DND-41 (cell line): ENCODE results near the gene COL6A5.
"Not testable (repeated sequence)": the region's sequence is repeated elsewhere in the genome, so short reads cannot be mapped to it uniquely, and the experiment has no call there.

Source experiments
- ATAC-seq: fragments of 200-7000 bp; cut with Tn5 transposase; 3 replicates; pipeline ENCODE4 v1.9.1; 2021; ENCODE audit warnings: low read depth; ENCODE audit not compliant: insufficient read depth
- DNase-seq: peaks from one replicate; pipeline ENCODE4 v3.0.0-alpha.2; 2020
- H2AFZ ChIP-seq: 2 replicates; pipeline ENCODE4 v1.6.0; 2012; ENCODE audit warnings: low read depth, low read length
- H3K27ac ChIP-seq: 2 replicates; pipeline ENCODE4 v1.5.1; 2012; ENCODE audit warnings: low read length, inconsistent platforms
- H3K27me3 ChIP-seq: fragments of 200-600 bp; sonication (generic); 2 replicates; pipeline ENCODE4 v1.6.0; 2012; ENCODE audit warnings: low read length, mild to moderate bottlenecking, inconsistent platforms; ENCODE audit not compliant: insufficient read depth, poor library complexity
- H3K36me3 ChIP-seq: 2 replicates; pipeline ENCODE4 v1.5.1; 2012; ENCODE audit warnings: low read length, inconsistent platforms; ENCODE audit not compliant: insufficient read depth
- H3K4me1 ChIP-seq: 2 replicates; pipeline ENCODE4 v1.5.1; 2012; ENCODE audit warnings: mild to moderate bottlenecking, low read length; ENCODE audit not compliant: insufficient read depth
- H3K4me2 ChIP-seq: 2 replicates; pipeline ENCODE4 v1.6.0; 2012; ENCODE audit warnings: mild to moderate bottlenecking, moderate library complexity, low read length, inconsistent platforms; ENCODE audit not compliant: insufficient read depth
- H3K4me3 ChIP-seq, 2 experiments: fragments of 200-600 bp in 1 of 2; shearing (Covaris generic) in 1 of 2; 2 replicates each; pipeline ENCODE4 v1.5.1; 2012 to 2016; ENCODE audit warnings: inconsistent platforms in 2 of 2, low read length in 2 of 2, mild to moderate bottlenecking in 2 of 2, low read depth in 1 of 2, moderate library complexity in 1 of 2
- H3K79me2 ChIP-seq: 2 replicates; pipeline ENCODE4 v1.6.0; 2012; ENCODE audit warnings: low read length, inconsistent platforms; ENCODE audit not compliant: insufficient read depth
- H3K9ac ChIP-seq: 2 replicates; pipeline ENCODE4 v1.6.0; 2012; ENCODE audit warnings: low read depth, mild to moderate bottlenecking, inconsistent platforms, low read length, moderate library complexity
- H3K9me3 ChIP-seq: 2 replicates; pipeline ENCODE4 v1.5.1; 2012; ENCODE audit warnings: low read length, moderate library complexity, mild to moderate bottlenecking, inconsistent platforms; ENCODE audit not compliant: insufficient read depth, severe bottlenecking
- H4K20me1 ChIP-seq: 2 replicates; pipeline ENCODE4 v1.6.0; 2012; ENCODE audit warnings: low read length; ENCODE audit not compliant: insufficient read depth
- CTCF ChIP-seq: IDR thresholded peaks from 2 replicates; pipeline ENCODE4 v1.5.1; 2012; ENCODE audit warnings: borderline replicate concordance, low read length, moderate library complexity, mild to moderate bottlenecking; ENCODE audit not compliant: poor library complexity, severe bottlenecking; ENCODE audit errors: extremely low read depth
- EZH2 ChIP-seq: IDR thresholded peaks from 3 replicates; pipeline ENCODE4 v1.6.1; 2012; ENCODE audit warnings: borderline replicate concordance, low read depth, mild to moderate bottlenecking, moderate library complexity, low read length, inconsistent platforms; ENCODE audit not compliant: severe bottlenecking

COL6A5 gene

GRCh38 chr3:130405956-130406355, 60.5 kb downstream of the COL6A5 start:
- no peaks in the 10 kb centered on the region for H4K20me1 ChIP-seq
- ATAC-seq, result no peak
- H3K79me2 ChIP-seq, result no peaks in the 10 kb centered on the region
- H3K27me3 ChIP-seq, result peaks cover 15% of the 10 kb centered on the region
- no peaks in the 10 kb centered on the region for H3K36me3 ChIP-seq
- DNase-seq, result no peak
- H3K4me3 ChIP-seq, result no peak overlapping the region
- no peak overlapping the region for H3K27ac ChIP-seq
- peaks cover 8% of the 10 kb centered on the region for H3K9me3 ChIP-seq
- no peak for TF ChIP-seq EZH2
- TF ChIP-seq CTCF, result no peak
- H3K4me1 ChIP-seq, result no peaks in the 10 kb centered on the region
- no peak overlapping the region for H3K9ac ChIP-seq
- no peak overlapping the region for H2AFZ ChIP-seq
- H3K4me2 ChIP-seq, result no peak overlapping the region

- H3K36me3 ChIP-seq, H3K4me2 ChIP-seq, H4K20me1 ChIP-seq, H3K4me3 ChIP-seq, H3K4me1 ChIP-seq, H3K27me3 ChIP-seq, DNase-seq, H3K9me3 ChIP-seq, H3K27ac ChIP-seq, ATAC-seq, H2AFZ ChIP-seq, H3K9ac ChIP-seq, H3K79me2 ChIP-seq: not testable (repeated sequence)
These were observed 62.8 kb downstream of the COL6A5 start for GRCh38 chr3:130408253-130408652.

DNA sequence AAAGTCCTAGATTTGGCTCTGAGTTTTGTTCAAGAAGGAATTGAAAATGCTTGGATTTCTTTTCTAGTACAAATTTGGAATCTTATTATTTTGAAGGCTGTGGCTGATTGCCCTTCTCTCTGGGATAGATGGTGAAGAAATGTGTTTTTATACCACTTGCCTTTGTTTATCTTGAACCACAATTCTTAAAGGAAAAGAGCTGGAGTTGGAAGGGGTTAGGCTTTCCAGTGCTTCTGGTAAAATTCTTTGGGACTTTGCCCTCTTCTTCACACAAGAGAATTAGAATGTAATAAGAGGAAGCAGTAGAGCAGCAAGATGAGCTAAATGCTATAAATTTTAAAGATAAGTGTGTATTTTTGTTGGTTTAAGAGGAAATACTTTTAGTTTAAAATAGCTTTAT, 65.8 kb downstream of the COL6A5 start:
- H3K36me3 ChIP-seq, result no peaks in the 10 kb centered on the region
- no peaks in the 10 kb centered on the region for H4K20me1 ChIP-seq
- H3K9ac ChIP-seq, result no peak overlapping the region
- TF ChIP-seq CTCF, result no peak
- TF ChIP-seq EZH2, result no peak
- DNase-seq (no peak), ATAC-seq (no peak)
- no peaks in the 10 kb centered on the region for H3K79me2 ChIP-seq
- H2AFZ ChIP-seq, result no peak overlapping the region
- no peak overlapping the region for H3K4me2 ChIP-seq
- no peak overlapping the region for H3K4me3 ChIP-seq
- no peak overlapping the region for H3K27ac ChIP-seq
- H3K27me3 ChIP-seq, result no peaks in the 10 kb centered on the region
- H3K4me1 ChIP-seq, result no peaks in the 10 kb centered on the region
- peaks cover 8% of the 10 kb centered on the region for H3K9me3 ChIP-seq

- no peaks in the 10 kb centered on the region for H3K36me3 ChIP-seq
- no peak for DNase-seq
- no peak for ATAC-seq
- H3K27ac ChIP-seq, result no peak overlapping the region
- no peak overlapping the region for H3K4me2 ChIP-seq
- H3K4me1 ChIP-seq, result no peaks in the 10 kb centered on the region
- H4K20me1 ChIP-seq, result no peaks in the 10 kb centered on the region
- no peak overlapping the region for H2AFZ ChIP-seq
- H3K27me3 ChIP-seq, result no peaks in the 10 kb centered on the region
- H3K79me2 ChIP-seq, result no peaks in the 10 kb centered on the region
- H3K9ac ChIP-seq, result no peak overlapping the region
- peaks cover 6% of the 10 kb centered on the region for H3K9me3 ChIP-seq
- H3K4me3 ChIP-seq, result no peak overlapping the region
- TF ChIP-seq CTCF (no peak), EZH2 (no peak)
These were observed 67.6 kb downstream of the COL6A5 start for GRCh38 chr3:130412991-130413560.
